ENCODE data around the gene GPR142.

Gene GPR142

GRCh38 chr17:74344658-74345057 is 22.6 kb upstream of the GPR142 start:
- ChIA-PET CTCF (no interaction called here), POLR2A (no interaction called here)
- Histone ChIP-seq H3K4me1 (ENCODE audit: control insufficient read depth, insufficient read depth, low read length) (no peaks in the 10 kb centered on the region), H3K36me3 (ENCODE audit: control insufficient read depth in 2 of 2, insufficient read depth in 1 of 2, low read length in 2 of 2) (no peaks in the 10 kb centered on the region), H3K9me3 (ENCODE audit: control insufficient read depth, insufficient read depth, low read depth, low read length) (no peaks in the 10 kb centered on the region), H3K27ac (ENCODE audit: extremely low read depth, low read depth, low read length) (no peak overlapping the region), H3K4me3 (ENCODE audit: low read depth, low read length) (no peak overlapping the region)
- no peak for TF ChIP-seq ZNF580 (tag by site-specific recombination; IDR thresholded peaks at IDR 0.05)
- TF ChIP-seq KLF9 (tag by site-specific recombination; IDR thresholded peaks at IDR 0.05; ENCODE audit: low read depth): no peak
- TF ChIP-seq ZNF133 (tag by site-specific recombination; IDR thresholded peaks at IDR 0.05): no peak
- 0 out of 2 replicates have a peak, but pooled peaks have one; percentile 50 for TF ChIP-seq ZNF341 (tag by site-specific recombination; IDR thresholded peaks at IDR 0.05; ENCODE audit: low read depth)
- TF ChIP-seq ZNF202 (tag by site-specific recombination; IDR thresholded peaks at IDR 0.05; ENCODE audit: borderline replicate concordance): no peak

GRCh38 chr17:74345433-74346241 is 21.7 kb upstream of the GPR142 start:
- no peaks in the 10 kb centered on the region for H3K36me3 ChIP-seq (ENCODE audit: control insufficient read depth in 2 of 2, insufficient read depth in 1 of 2, low read length in 2 of 2)
- CTCF ChIA-PET: interaction anchor here (1.2 to 1.5 kb wide), 2 partner anchors 10 to 16 kb away, joined by 4 read pairs; partner anchors contain the start of gene BTBD17
- no peaks in the 10 kb centered on the region for H3K9me3 ChIP-seq (ENCODE audit: control insufficient read depth, insufficient read depth, low read depth, low read length)
- no peak overlapping the region for H3K27ac ChIP-seq (ENCODE audit: extremely low read depth, low read depth, low read length)
- POLR2A ChIA-PET: no interaction called here
- H3K4me3 ChIP-seq (ENCODE audit: low read depth, low read length): no peak overlapping the region
- no peaks in the 10 kb centered on the region for H3K4me1 ChIP-seq (ENCODE audit: control insufficient read depth, insufficient read depth, low read length)
- TF ChIP-seq ZNF561 (tag by site-specific recombination; IDR thresholded peaks at IDR 0.05; ENCODE audit: borderline replicate concordance): no peak
- TF ChIP-seq ZNF24 (tag by site-specific recombination; IDR thresholded peaks at IDR 0.05): no peak
- no peak for TF ChIP-seq ZNF354C (tag by site-specific recombination; IDR thresholded peaks at IDR 0.05; ENCODE audit: borderline replicate concordance, low read depth)
- no peak for TF ChIP-seq ZNF292 (tag by site-specific recombination; IDR thresholded peaks at IDR 0.05; ENCODE audit: borderline replicate concordance, low read depth)
- TF ChIP-seq ZNF19 (tag by site-specific recombination; IDR thresholded peaks at IDR 0.05; ENCODE audit: low read depth): no peak
- TF ChIP-seq ZNF169 (tag by site-specific recombination; IDR thresholded peaks at IDR 0.05): no peak
- no peak for TF ChIP-seq ZBTB8A (tag by site-specific recombination; IDR thresholded peaks at IDR 0.05)
- no peak for TF ChIP-seq ZNF341 (tag by site-specific recombination; IDR thresholded peaks at IDR 0.05; ENCODE audit: low read depth)
- TF ChIP-seq ZNF335 (tag by site-specific recombination; conservative IDR thresholded peaks at IDR 0.05): 0 out of 2 replicates have a peak, but pooled peaks have one; percentile 27
- TF ChIP-seq TRIM28 (IDR thresholded peaks at IDR 0.05; ENCODE audit: borderline replicate concordance, low read length): no peak
- TF ChIP-seq MZF1 (tag by site-specific recombination; IDR thresholded peaks at IDR 0.05; ENCODE audit: borderline replicate concordance): no peak
- TF ChIP-seq ZBTB17 (tag by site-specific recombination; IDR thresholded peaks at IDR 0.05): peak; percentile 33; the same call in 1 of the 2 replicates
- no peak for TF ChIP-seq ZNF623 (tag by site-specific recombination; IDR thresholded peaks at IDR 0.05)
- TF ChIP-seq PRDM10 (tag by site-specific recombination; IDR thresholded peaks at IDR 0.05): no peak
- 0 out of 2 replicates have a peak, but pooled peaks have one; percentile 18 for TF ChIP-seq ATF2 (tag by site-specific recombination; IDR thresholded peaks at IDR 0.05; ENCODE audit: low read depth)
- TF ChIP-seq ZNF394 (tag by site-specific recombination; IDR thresholded peaks at IDR 0.05; ENCODE audit: borderline replicate concordance): no peak
- no peak for TF ChIP-seq ZNF37A (tag by site-specific recombination; IDR thresholded peaks at IDR 0.05)
- peak; percentile 66 for TF ChIP-seq GLIS1 (tag by site-specific recombination; IDR thresholded peaks at IDR 0.05)
- no peak for TF ChIP-seq ZNF792 (tag by site-specific recombination; IDR thresholded peaks at IDR 0.05)
- 0 out of 2 replicates have a peak, but pooled peaks have one; percentile 32 for TF ChIP-seq FEZF1 (tag by site-specific recombination; IDR thresholded peaks at IDR 0.05)
- no peak for TF ChIP-seq GFI1B (tag by site-specific recombination; IDR thresholded peaks at IDR 0.05)
- TF ChIP-seq IKZF3 (tag by site-specific recombination; IDR thresholded peaks at IDR 0.05): no peak
- TF ChIP-seq ZBTB44 (tag by site-specific recombination; IDR thresholded peaks at IDR 0.05): no peak
- no peak for TF ChIP-seq ZNF777 (tag by site-specific recombination; IDR thresholded peaks at IDR 0.05; ENCODE audit: borderline replicate concordance)
